Stimulated activated CD4-positive, alpha-beta T cell treated with anti-CD3 and anti-CD28 coated beads, Interleukin-12 subunit alpha, Interleukin-12 subunit beta, amount 100 ng/mL, for 48 hours (primary cell): Measurements from ENCODE around the gene MGST3.
A peak's percentile ranks its signal among the peaks of the same experiment; 100 is the strongest.
"Not testable (repeated sequence)": the region's sequence is repeated elsewhere in the genome, so short reads cannot be mapped to it uniquely, and the experiment has no call there.

Source experiments
- DNase-seq, 3 donors: peaks; one replicate each; pipeline ENCODE4 v3.0.0-alpha.2; 2020; ENCODE audit warnings: low read depth in 2 of 3, low spot score in 1 of 3

The MGST3 gene

DNA sequence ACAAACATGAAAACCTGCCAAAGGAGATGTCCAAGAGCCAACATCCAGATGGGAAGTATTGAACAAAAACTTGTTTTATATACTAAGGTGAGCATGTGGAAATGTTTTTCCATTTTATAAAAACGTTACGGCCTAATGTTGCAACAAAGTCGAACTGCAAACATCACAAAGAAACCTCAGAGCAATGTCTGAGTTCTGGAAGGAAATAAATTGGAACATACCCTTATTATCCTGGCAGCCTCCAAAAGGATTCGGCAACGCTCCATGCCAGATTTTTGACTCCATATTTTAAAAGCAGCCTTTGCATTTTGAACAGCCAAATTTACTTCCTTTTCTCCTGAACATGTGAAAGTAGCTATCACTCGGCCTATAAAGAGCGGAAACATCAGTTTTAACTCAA, 64.0 kb downstream of the MGST3 start:
- DNase-seq: no peak

DNA sequence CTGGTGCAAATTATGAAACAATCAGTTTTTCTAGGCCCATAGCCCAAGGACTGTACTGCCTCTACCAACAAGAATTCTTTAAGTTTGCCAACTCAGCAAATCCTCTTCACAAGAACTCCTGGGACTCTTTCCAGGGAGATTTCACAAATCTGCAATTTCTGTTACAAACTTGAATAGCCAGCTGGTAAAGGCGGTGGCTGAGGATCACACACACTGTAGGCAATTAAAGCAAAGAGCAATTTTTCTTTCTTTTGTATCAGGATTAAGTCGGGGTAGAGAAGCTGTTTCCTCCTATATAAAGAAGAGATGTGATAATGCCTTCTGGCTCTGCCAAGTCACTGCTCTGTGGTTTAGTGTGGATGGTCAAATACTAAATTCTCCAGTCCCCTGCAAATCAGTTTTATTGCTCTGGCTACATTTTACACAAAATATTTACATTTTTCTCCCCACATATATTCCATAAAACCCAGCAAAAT, 65.6 kb downstream of the MGST3 start:
- no peak for DNase-seq

- DNase-seq: no peak
Observed at GRCh38 chr1:165697491-165697880, 66.5 kb downstream of the MGST3 start.

DNA sequence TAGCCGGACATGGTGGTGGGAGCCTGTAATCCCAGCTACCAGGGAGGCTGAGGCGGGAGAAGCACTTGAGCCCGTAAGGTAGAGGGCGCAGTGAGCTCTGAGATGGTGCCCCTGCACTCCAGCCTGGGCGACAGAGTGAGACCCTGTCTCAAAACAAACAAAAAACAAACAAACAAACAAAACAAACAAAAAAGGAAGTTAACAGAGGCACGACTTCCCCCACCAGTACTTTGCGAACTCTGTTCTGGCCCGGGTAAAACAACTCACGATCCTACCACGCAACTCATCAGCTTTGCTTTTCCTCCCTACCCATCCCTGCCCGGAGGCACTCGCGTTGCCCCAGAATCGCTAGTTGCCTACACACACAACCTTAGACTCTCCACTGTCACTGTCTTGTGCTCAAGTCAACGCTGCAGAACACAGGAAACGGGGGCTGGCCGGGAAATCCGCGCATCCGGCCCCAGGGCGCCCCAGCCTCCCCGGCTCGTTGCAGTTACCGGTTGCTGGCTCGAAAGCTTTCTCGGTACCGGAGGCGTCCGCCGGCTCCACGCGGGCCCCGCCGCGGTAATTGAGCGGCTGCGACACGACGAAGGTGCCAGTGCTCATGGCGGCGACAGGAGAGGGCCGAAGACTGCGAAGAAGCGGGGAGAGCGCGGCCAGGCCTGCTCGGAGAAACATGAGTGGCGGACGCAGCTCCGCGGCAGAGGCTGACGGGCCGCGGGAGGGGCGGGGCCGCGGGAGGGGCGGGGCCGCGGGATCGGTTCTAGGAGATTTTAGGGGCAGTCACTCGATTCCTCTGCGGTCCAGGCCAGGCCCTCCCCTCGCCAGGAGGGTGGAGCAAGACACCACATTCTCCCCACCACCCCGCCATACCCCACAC, 67.1 kb downstream of the MGST3 start, which contains the start of gene ALDH9A1:
ALDH9A1 (minus strand) TSS at position 682 of the 880 bp plus-strand sequence; CDS start at position 678, 4 bp downstream.
- peak; percentile 77 to 91 (median 81) for DNase-seq

GRCh38 chr1:165698761-165699052, 67.7 kb downstream of the MGST3 start:
- DNase-seq: no peak

DNA sequence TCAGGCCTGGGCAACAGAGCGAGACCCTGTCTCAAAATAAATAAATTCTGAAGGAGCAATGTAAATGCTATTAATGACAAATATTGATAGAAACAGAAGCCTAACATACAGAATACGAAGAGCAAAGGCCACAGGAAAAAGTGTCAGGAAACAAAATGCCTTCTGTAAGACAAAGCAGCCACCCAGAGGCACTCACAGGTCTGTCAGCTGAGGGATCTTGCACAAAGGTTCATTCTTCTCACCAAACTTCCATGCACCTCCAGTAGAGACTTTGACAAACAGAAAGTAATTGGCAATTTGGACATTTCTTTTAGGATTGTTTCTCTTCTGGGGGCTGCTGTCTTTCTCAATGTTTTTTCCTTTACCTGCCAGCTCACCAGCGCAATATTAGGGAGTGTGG, 68.5 kb downstream of the MGST3 start:
- no peak for DNase-seq

DNA sequence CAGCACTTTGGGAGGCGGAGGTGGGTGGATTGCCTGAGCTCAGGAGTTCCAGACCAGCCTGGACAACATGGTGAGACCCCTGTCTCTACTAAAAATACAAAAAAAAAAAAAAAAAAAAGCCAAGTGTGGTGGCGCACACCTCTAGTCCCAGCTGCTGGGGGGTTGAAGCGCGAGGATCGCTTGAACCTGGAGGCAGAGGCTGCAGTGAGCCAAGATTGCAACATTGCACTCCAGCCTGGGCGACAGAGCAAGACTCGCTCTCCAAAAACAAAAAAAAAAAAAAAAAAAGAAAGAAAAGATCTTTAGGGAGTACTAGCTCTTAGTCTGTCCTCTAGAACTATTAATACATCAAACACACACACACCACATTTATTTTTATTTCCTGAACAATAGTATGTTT, 70.9 kb downstream of the MGST3 start:
- not testable (repeated sequence) for DNase-seq

DNA sequence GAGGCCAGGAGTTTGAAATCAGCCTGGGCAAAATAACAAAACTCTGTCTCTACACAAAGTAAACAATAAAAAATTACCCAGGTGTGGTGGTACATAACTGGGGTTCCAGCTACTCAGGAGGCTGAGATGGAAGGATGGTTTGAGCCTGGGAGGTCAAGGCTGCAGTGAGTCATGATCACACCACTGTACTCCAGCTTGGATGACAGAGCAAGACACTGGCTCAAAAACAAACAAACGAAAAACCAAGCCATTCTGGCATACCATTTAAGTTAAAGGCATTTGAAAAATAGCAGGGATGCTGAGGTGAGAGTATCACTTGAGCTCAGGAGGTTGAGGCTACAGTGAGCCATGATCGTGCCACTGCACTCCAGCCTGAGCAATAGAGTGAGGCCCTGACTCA, 72.6 kb downstream of the MGST3 start:
- no peak for DNase-seq
